SK-N-MC (cell line): ENCODE data around the gene JAKMIP1.

Source experiments
- EZH2 ChIP-seq: fragments of 200-600 bp; sonication (generic); IDR thresholded peaks from one replicate; pipeline ENCODE4 v1.6.1; 2017; ENCODE audit warnings: antibody characterized with exemption
- FOXP2 ChIP-seq: optimal IDR thresholded peaks from 2 replicates; pipeline ENCODE3; 2011; ENCODE audit warnings: mild to moderate bottlenecking, moderate library complexity; ENCODE audit not compliant: insufficient read depth; ENCODE audit errors: extremely low read length, control extremely low read depth
- POLR2AphosphoS5 ChIP-seq: IDR thresholded peaks from 2 replicates; pipeline ENCODE4 v1.6.1; 2012; ENCODE audit warnings: mild to moderate bottlenecking, low read depth, low read length, borderline replicate concordance

DNA sequence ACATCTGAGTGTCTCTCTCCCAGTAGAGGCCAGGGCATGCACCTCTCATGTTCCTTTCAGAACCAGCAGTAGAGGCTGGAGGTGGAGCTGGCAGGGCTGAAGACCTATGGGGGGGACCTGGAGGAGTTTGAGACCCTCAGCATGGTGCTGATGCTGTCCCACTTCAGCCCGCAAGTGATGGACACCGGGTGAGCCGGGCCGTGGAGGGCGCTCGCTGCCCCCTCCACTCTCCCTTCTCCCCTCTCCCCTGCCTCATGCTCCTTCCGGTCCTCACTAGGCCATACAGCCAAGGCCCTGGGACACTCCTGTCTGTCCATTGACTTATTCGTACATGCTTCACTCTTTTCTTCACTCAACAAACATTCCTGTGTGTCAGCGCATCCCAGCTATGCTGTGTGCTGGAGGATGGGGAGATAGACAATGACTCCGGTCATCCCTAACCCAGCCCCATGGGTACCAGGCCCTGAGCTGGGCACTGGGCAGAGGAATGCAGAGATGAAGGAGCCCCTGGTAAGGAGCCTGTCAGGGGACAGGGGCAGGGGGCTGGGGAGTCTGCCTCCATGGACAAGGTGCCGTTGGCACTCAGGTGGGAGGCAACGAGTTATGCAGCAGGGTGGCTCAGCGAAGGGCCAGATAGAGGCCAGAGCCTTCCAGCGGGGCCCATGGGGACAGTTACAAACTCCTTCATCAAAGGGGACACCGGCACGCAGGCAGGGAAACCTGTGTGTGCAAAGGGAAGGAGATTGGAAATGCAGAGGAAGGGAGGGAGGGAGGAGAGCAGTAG, 40.9 kb upstream of the JAKMIP1 start:
- TF ChIP-seq EZH2 (no peak), POLR2AphosphoS5 (no peak), FOXP2 (no peak)
